H1 (cell line): ENCODE results near the gene TAGLN3. TPM values are rescaled to one million over a fixed set of nuclear protein-coding genes. Genes with fewer than 3 reads are reported as not detected.

Experiments used
- JUND ChIP-seq: IDR thresholded peaks from 2 replicates; pipeline ENCODE4 v1.6.1; 2011; ENCODE audit warnings: mild to moderate bottlenecking, improper control_type of control experiment, low read length
- TBP ChIP-seq: IDR thresholded peaks from 2 replicates; pipeline ENCODE4 v1.6.1; 2011; ENCODE audit warnings: low read depth, low read length, improper control_type of control experiment
- polyA plus RNA-seq, 7 experiments: library from polyadenylated mRNA; depleted of rRNA in 3 of 7; stranded (reverse) in 5 of 7; unstranded in 2 of 7; fragments of >200 nt in 5 of 7; fragments of 200-250 nt in 2 of 7; gene quantifications; 1 replicate in 5 of 7; 2 replicates in 1 of 7; 4 replicates in 1 of 7; pipeline versions ENCODE4 v1.2.1 to v1.2.3, GENCODE V29; 2011 to 2013; ENCODE audit warnings: missing spikeins in 2 of 7, mixed read lengths in 2 of 7
- total RNA-seq: library from RNA; stranded (reverse); fragmentation: NEBNext Ultra II Directional; extraction: Animal tissue kit (Norgen Biotek cat#: 25700); gene quantifications from 2 replicates; pipeline ENCODE4 v1.2.1, GENCODE V29; 2021

TAGLN3 gene
- total and polyA plus RNA-seq, 2 of the 8 experiments (the other 6 are each of a cell fraction or from before 2014, with no cell fraction given), result 6.3 to 7.5 TPM

- no peak for TF ChIP-seq JUND
- no peak for TF ChIP-seq TBP
These were observed 48.5 kb downstream of the TAGLN3 start (continued) for GRCh38 chr3:112047264-112047663.
